ENCODE results near the gene SLC6A5. TPM values are rescaled to one million over a fixed set of nuclear protein-coding genes. Genes with fewer than 3 reads are reported as not detected.

Gene SLC6A5
- total RNA-seq, 4 donors from 2014 or later, result not detected

- WGBS, result 25% methylated on average over 27 of the region's 27 CpGs
- no peak for TF ChIP-seq CTCF (IDR thresholded peaks at IDR 0.05)
- no peak for TF ChIP-seq POLR2A (IDR thresholded peaks at IDR 0.05; ENCODE audit: low read depth)
- no peak for TF ChIP-seq POLR2AphosphoS5 (IDR thresholded peaks at IDR 0.05)
- TF ChIP-seq EP300 (IDR thresholded peaks at IDR 0.05), result no peak
- intact Hi-C loops (cut with DNase I), result loop anchor here (10.0 kb wide), 1 partner anchor 220 kb away; the partner anchor contains the start of gene PRMT3
These were observed 5.6 kb downstream of the SLC6A5 start for GRCh38 chr11:20604864-20605601.

GRCh38 chr11:20605602-20606091 is 6.2 kb downstream of the SLC6A5 start:
- H3K4me3 ChIP-seq, result no peak overlapping the region
- intact Hi-C loops (cut with DNase I), result loop anchor here (10.0 kb wide), 1 partner anchor 221 kb away; the partner anchor contains the start of gene PRMT3
- H3K9me3 ChIP-seq, result no peaks in the 10 kb centered on the region
- TF ChIP-seq POLR2AphosphoS5 (IDR thresholded peaks at IDR 0.05) (no peak), EP300 (IDR thresholded peaks at IDR 0.05) (no peak), CTCF (IDR thresholded peaks at IDR 0.05) (no peak), POLR2A (IDR thresholded peaks at IDR 0.05; ENCODE audit: low read depth) (no peak)
- peaks cover 0 to 100% (median 38%) of the 10 kb centered on the region in 4 donors for H3K27me3 ChIP-seq
- WGBS, result 39% methylated on average over 14 of the region's 26 CpGs
- no peaks in the 10 kb centered on the region for H3K36me3 ChIP-seq
- peaks cover 3 to 14% (median 10%) of the 10 kb centered on the region in 4 donors for H3K4me1 ChIP-seq
- H3K27ac ChIP-seq (replicated peaks in 1 of 4), result no peak overlapping the region
- DNase-seq (ENCODE audit: extremely low spot score), result no peak

More at GRCh38 chr11:20604864-20605601, 5.6 kb downstream of the SLC6A5 start:
- Histone ChIP-seq H3K4me3 (no peak overlapping the region), H3K4me1 (peaks cover 0 to 9% (median 5%) of the 10 kb centered on the region in 4 donors), H3K27me3 (peaks cover 0 to 100% (median 40%) of the 10 kb centered on the region in 4 donors), H3K36me3 (no peaks in the 10 kb centered on the region), H3K9me3 (no peaks in the 10 kb centered on the region), H3K27ac (replicated peaks in 1 of 4) (no peak overlapping the region)
- DNase-seq (ENCODE audit: extremely low spot score), result no peak

DNA sequence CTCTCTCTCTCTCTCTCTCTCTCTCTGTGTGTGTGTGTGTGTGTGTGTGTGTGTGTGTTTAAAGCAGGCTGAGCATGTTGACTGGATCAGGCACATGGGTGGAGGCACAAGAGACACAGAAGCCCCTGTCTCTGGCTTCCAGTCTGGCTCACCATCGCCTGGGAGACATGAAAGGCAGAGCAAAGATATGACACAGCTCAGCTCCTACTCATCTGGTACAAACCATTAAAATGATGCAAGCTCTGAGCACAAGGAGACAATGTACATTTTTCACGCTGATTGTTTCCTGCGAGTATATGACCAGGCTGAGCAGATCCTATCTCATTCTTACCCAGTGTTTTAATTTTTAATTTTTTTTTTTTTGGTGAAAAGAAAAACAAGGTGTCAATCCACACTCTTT is 9.5 kb downstream of the SLC6A5 start:
- intact Hi-C loops (cut with DNase I), result loop anchor here (10.0 kb wide), 1 partner anchor 224 kb away; the partner anchor contains the start of gene PRMT3

More for the DNA sequence above, 9.5 kb downstream of the SLC6A5 start:
- H3K36me3 ChIP-seq, result no peaks in the 10 kb centered on the region
- H3K27ac ChIP-seq (replicated peaks in 1 of 4), result no peak overlapping the region
- TF ChIP-seq EP300 (IDR thresholded peaks at IDR 0.05), result no peak
- no peak for TF ChIP-seq POLR2A (IDR thresholded peaks at IDR 0.05; ENCODE audit: low read depth)
- TF ChIP-seq CTCF (IDR thresholded peaks at IDR 0.05), result no peak
- no peak for TF ChIP-seq POLR2AphosphoS5 (IDR thresholded peaks at IDR 0.05)
- WGBS, result 73% methylated on average over 3 of the region's 3 CpGs
- H3K4me1 ChIP-seq, result peaks cover 3 to 14% (median 10%) of the 10 kb centered on the region in 4 donors
- H3K27me3 ChIP-seq, result peaks cover 0 to 93% (median 29%) of the 10 kb centered on the region in 4 donors
- H3K9me3 ChIP-seq, result no peaks in the 10 kb centered on the region
- DNase-seq (ENCODE audit: extremely low spot score), result no peak
- H3K4me3 ChIP-seq, result no peak overlapping the region
